HG03095 (cell line): ENCODE results near the gene VWF.
"Not testable (repeated sequence)": the region's sequence is repeated elsewhere in the genome, so short reads cannot be mapped to it uniquely, and the experiment has no call there.

Source experiments
- ATAC-seq: cut with Tn5 transposase; IDR thresholded peaks from one replicate; pipeline ENCODE4 v1.9.1; 2021; ENCODE audit warnings: moderate library complexity; ENCODE audit not compliant: unreplicated experiment

The VWF gene

GRCh38 chr12:6010631-6011350, 113.7 kb downstream of the VWF start:
- ATAC-seq = not testable (repeated sequence)

DNA sequence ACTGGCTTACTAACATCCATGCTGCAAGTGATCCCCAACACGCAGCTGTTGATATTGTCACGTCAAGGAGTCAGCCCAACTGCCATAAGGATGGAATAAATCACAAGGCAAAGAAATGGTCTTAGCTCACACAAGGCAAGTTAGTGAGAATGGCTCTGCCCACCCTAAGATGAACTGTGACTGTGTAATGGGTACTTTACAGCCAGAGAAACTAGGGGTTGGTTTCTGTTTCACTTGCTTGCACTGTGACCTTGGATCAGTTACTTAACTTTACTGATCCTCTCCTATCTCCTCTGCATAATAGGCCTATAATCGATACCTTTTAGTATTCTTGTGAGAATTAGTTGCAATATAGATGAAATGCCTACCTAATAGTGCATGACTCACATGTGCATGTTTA, 127.2 kb downstream of the VWF start:
- ATAC-seq = no peak

DNA sequence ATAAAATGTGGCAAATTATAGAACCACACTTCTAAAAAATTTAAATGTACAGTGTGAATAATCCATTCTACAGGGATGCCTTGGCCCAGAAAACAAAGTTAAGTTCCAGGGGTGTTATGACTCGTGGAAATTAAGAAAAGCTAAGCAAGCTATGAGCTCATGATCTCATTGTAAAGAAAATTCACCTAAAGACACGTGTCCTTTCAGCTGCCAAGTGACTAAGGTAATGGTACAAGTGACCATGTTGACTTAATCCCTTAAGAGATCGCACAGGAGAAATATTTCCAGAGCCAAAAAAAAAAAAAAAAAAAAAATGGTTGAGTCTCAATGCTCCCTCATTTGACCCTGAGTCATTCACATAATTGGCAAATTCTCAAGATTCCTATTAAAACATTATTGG, 128.0 kb downstream of the VWF start:
- no peak for ATAC-seq

DNA sequence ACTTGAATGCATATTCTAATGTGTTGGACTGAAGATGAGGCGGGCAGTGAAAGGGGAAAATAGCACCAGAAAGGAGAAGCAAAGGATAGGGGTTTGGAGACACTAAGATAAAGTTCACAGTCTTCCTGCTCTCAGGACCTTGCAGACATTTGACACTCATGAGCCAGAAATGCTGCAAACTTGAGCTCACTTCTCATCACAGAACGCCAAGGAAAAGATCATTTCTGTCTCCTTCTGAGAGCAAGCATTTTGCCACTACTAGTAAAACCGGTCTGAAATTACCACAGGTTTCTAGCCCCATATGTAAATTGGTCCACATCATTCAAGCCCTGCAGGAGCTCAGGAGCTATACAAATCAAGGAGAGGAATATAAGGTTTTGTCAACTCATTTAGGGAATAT, 134.8 kb downstream of the VWF start:
- ATAC-seq = no peak

- no peak for ATAC-seq
Measured at GRCh38 chr12:5988659-5989116, 135.8 kb downstream of the VWF start.

- no peak for ATAC-seq
Measured at GRCh38 chr12:5988088-5988487, 136.4 kb downstream of the VWF start.

GRCh38 chr12:5987573-5987972, 136.9 kb downstream of the VWF start:
- ATAC-seq = no peak

- no peak for ATAC-seq
Measured at GRCh38 chr12:5985471-5985870, 139.0 kb downstream of the VWF start.

DNA sequence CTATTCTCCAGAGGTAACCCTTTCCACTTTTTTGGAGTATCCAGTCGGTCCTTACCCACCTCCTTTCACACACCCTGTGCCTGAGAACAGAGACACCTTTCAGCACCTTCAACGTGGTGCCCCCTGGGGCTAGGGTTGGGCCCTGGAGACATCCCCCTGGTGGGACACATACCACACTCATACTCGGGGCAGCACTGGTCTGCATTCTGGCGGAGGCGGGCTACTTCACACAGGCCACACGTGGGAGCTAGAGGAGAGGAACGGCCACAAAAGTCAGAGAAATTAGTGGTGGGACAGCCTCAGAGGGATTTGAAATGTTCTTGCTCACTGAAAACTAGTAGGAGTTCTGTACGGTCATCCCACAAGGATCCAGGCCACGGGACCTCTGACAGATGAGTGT, 139.6 kb downstream of the VWF start:
- ATAC-seq = no peak

GRCh38 chr12:5982106-5982505, 142.4 kb downstream of the VWF start:
- no peak for ATAC-seq

DNA sequence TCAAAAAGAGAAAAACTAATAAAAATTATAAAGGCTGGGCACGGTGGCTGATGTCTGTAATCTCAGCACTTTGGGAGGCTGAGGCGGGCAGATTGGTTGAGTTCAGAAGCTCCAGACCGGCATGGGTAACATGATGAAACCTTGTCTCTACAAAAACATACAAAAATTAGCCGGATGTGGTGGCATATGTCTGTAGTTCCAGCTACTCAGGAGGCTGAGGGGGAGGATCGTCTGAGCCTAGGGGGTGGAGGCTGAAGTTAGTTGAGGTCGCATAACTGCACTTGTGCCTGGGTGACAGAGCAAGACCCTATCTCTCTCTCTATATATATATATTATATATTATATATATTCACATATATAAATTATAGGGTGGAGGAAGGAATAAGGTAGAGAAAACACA, 146.9 kb downstream of the VWF start:
- ATAC-seq = no peak

- ATAC-seq = no peak
Measured at GRCh38 chr12:5976711-5977110, 147.8 kb downstream of the VWF start.

GRCh38 chr12:5976196-5976595, 148.3 kb downstream of the VWF start:
- no peak for ATAC-seq

- ATAC-seq = no peak
Measured at GRCh38 chr12:5973461-5974115, 150.9 kb downstream of the VWF start.

GRCh38 chr12:5972387-5972786, 152.1 kb downstream of the VWF start:
- ATAC-seq = no peak

DNA sequence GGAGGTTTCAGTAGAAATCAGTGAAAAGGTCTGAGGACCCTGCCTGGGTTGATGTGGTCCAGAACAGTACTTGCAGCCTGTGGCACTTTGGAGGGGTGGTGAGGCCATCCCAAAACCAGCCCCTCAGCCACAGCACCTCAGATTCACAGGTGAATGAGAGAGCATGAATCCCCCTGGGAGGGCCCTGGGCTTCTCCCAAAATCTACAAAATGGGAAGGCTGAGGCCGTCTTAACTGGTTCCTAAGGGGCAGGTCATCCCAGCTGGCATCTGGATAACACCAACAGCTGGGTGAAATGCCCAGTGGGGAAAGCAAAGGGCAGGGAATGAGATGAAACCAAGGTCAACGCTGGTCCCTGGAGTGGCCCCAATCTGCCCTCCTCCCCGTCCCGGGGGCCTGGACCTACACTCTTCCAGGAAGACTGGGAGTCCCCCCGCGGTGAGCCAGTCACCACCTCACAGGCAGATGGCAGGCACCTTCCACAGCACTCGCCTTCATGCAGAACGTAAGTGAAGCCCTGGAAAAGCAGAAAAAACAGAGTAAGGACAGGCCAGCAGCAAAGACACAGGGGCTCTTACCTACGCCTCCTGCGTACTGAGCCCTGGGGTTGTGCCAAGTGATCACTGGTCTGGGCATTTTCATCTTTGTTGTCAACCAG, 153.1 kb downstream of the VWF start:
- no peak for ATAC-seq

GRCh38 chr12:5969974-5970690, 154.3 kb downstream of the VWF start:
- ATAC-seq = no peak

DNA sequence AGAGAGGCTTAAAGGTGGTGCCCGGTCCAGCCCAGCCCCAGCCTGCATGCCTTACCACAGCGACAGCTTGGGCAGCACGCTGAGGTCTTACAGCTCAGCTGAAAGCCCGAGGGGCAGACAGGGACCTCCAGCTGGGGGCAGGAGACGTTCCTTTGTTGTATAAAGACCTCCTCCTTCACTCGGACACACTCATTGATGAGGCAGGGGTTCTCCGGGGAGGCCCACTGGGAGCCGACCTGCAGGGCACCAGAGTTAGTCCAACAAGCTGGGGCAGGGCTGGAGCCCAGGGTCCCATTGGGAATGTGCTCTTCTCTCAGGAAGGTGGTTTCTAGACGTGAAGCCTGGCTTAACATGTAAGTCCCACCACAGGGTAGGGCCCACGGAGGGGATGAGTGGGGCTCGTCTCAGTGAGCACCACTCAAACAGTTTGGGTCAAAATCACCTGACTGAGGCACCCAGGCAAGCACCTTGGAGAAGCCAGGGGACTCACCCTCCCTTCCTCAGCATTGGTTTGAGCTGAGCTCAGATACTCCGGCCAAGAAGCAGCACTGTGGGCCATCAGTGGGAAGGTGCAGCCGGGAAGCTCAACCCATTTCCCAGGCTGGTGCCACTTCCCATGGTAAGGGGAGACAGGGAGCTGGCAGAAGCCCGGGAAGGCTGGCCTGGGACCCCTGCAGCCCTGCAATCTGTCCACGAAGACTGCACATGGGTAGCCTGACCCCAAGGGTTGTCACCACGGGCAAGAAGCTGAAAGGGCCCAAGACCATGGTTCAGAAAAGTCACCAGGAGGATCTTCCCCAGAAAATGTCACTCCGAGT, 155.1 kb downstream of the VWF start:
- ATAC-seq = no peak

DNA sequence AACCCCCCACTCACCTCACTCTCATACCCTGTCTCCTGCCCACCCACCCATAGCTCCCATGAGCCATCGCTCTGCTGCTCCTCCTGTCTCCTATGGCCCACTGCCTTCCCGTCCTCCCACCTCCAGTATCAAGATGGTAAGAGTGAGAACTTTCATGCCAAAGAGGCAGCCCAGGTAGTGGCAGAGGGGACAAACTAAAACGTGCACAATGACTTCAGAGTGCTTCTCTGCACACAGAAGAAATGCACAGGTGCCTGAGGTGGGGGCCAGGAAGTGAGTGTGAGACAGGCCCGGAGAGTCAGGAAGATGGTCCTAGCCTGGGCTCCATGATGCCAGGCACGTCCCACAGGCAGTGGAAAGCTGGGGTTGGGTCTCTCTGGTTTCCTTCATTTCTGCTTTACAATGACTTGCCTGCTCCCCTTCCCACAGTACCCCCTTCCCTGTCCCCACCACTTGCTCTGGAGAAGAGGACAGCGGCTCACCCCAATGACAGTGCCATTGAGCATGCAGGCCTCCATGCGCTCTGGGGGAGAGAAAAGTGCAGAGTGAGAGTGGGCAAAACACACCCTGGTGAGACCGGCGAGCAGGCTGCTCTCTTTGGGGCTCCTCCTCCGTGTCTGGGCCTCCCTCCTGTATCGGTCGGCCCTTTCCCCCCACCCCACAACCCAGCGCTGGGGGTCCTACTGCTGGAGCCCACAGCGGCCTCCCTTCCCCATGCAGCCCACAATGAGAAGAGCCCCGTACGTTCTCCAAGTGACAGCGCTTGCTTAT, 156.6 kb downstream of the VWF start:
- no peak for ATAC-seq
